ENCODE results near the gene NIM1K. TPM values are rescaled to one million over a fixed set of nuclear protein-coding genes. Genes with fewer than 3 reads are reported as not detected.

Gene NIM1K
- total and polyA plus RNA-seq, 2 of the 4 experiments (the other 2 are of a cell fraction), result 0.54 to 0.68 TPM

GRCh38 chr5:43193181-43193893 is 1.3 kb downstream of the NIM1K start:
- H2BK120ac ChIP-seq (ENCODE audit: low read depth, low read length), result no peak overlapping the region
- peaks cover 3% of the 10 kb centered on the region for H3K4me1 ChIP-seq (ENCODE audit: control insufficient read depth, insufficient read depth, low read length)
- intact Hi-C loops (cut with micrococcal nuclease), result loop anchor here (5.0 kb wide), 1 partner anchor 71 kb away; the partner anchor contains the start of gene ZNF131
- no peak overlapping the region for H2BK15ac ChIP-seq (ENCODE audit: low read depth, low read length)
- H3K4me2 ChIP-seq (ENCODE audit: low read depth, low read length), result peak overlapping the region; percentile 94
- TF ChIP-seq CEBPB (IDR thresholded peaks at IDR 0.05; ENCODE audit: low read depth, low read length) (peak; percentile 99), BHLHE40 (IDR thresholded peaks at IDR 0.05; ENCODE audit: low read depth, low read length) (peak; percentile 68; the same call in 1 of the 2 replicates), MAZ (IDR thresholded peaks at IDR 0.05; ENCODE audit: borderline replicate concordance, low read depth, low read length) (no peak; the same call in 1 of the 2 replicates), MXI1 (IDR thresholded peaks at IDR 0.05; ENCODE audit: borderline replicate concordance, low read depth, low read length) (no peak)
- dilution Hi-C loops (cut with HindIII; ENCODE audit: low sequenced_read_pairs, unreplicated experiment), result no loop called here
- no peak overlapping the region for H3K23ac ChIP-seq (ENCODE audit: low read depth, low read length)
- no peak overlapping the region for H3K56ac ChIP-seq (ENCODE audit: extremely low read depth, insufficient read depth, low read length)
- ATAC-seq (ENCODE audit: low read depth), result peak; percentile 71
- no peak overlapping the region for H2BK5ac ChIP-seq (ENCODE audit: low read depth, low read length, poor library complexity, severe bottlenecking)
- peak; percentile 94 for DNase-seq
- no peak overlapping the region for H3K14ac ChIP-seq (replicated peaks; ENCODE audit: low read depth, low read length)
- in situ Hi-C loops (cut with MboI; ENCODE audit: low sequenced_read_pairs), result no loop called here
- no peak overlapping the region for H2AK5ac ChIP-seq (ENCODE audit: low read depth, low read length)
- H3K9ac ChIP-seq (ENCODE audit: low read depth, low read length), result 0 out of 2 replicates have a peak overlapping the region, but pooled peaks have one; percentile 7
- H3K9me1 ChIP-seq (ENCODE audit: insufficient read depth, low read length), result no peaks in the 10 kb centered on the region
- POLR2A ChIA-PET (ENCODE audit: unreplicated experiment), result interaction anchor here (0.6 kb wide), 1 partner anchor 50 kb away, joined by 5 read pairs; no protein-coding TSS in a partner anchor
- no peak overlapping the region for H3K4ac ChIP-seq (ENCODE audit: low read depth, low read length)
- no peak overlapping the region for H2BK20ac ChIP-seq (ENCODE audit: low read depth, low read length)
- no peaks in the 10 kb centered on the region for H3K9me3 ChIP-seq (ENCODE audit: control insufficient read depth, insufficient read depth, low read length)
- CTCF ChIA-PET, result interaction anchor here (0.7 to 1.0 kb wide), 3 partner anchors 73 to 285 kb away, joined by 3 to 4 read pairs (median 4); no protein-coding TSS in a partner anchor
- H3K18ac ChIP-seq (ENCODE audit: low read depth, low read length), result no peak overlapping the region
- peak overlapping the region; percentile 36 for H3K4me3 ChIP-seq (ENCODE audit: insufficient read depth, low read depth, low read length)
- H3K79me1 ChIP-seq (ENCODE audit: low read depth in 1 of 2, low read length in 2 of 2), result no peaks in the 10 kb centered on the region
- H3K36me3 ChIP-seq (ENCODE audit: control insufficient read depth, insufficient read depth, low read length), result no peaks in the 10 kb centered on the region
- H4K91ac ChIP-seq (ENCODE audit: insufficient read depth, low read depth, low read length), result no peak overlapping the region
- H4K20me1 ChIP-seq (ENCODE audit: insufficient read depth, low read length), result no peaks in the 10 kb centered on the region
- H2AK9ac ChIP-seq (replicated peaks; ENCODE audit: low read depth, low read length, poor library complexity), result no peak overlapping the region
- no CpG with 5 or more reads among the region's 12 CpGs for WGBS, 2 experiments (ENCODE audit: extremely low coverage in 2 of 2, insufficient read length in 1 of 2)
- no peak overlapping the region for H4K5ac ChIP-seq (ENCODE audit: low read depth, low read length)
- H2AFZ ChIP-seq (replicated peaks; ENCODE audit: low read length, poor library complexity), result peak overlapping the region; percentile 87
- BruUV-seq (replicated peaks), result no TSS peak
- no peak overlapping the region; a peak in 1 of 4 replicates for H4K8ac ChIP-seq (ENCODE audit: low read depth in 2 of 2, low read length in 2 of 2)
- H3K27ac ChIP-seq (ENCODE audit: insufficient read depth, low read length), result no peak overlapping the region
- H3K27me3 ChIP-seq (ENCODE audit: control insufficient read depth, insufficient read depth, low read length), result no peaks in the 10 kb centered on the region

Measured in IMR-90 (cell line).